GM18517 (cell line): ENCODE results near the gene ATXN1.
A peak's percentile ranks its signal among the peaks of the same experiment; 100 is the strongest.

ENCODE experiments used
- ATAC-seq: cut with Tn5 transposase; IDR thresholded peaks from one replicate; pipeline ENCODE4 v1.9.1; 2021; ENCODE audit warnings: mild to moderate bottlenecking, moderate library complexity; ENCODE audit not compliant: unreplicated experiment

Gene ATXN1

GRCh38 chr6:16331384-16332174 lies 429.7 kb downstream of the ATXN1 start:
- ATAC-seq, result peak; percentile 49

- no peak for ATAC-seq
Observed at GRCh38 chr6:16329233-16329632, 432.0 kb downstream of the ATXN1 start.

- ATAC-seq, result no peak
Observed at GRCh38 chr6:16327777-16328325, 433.4 kb downstream of the ATXN1 start.

- no peak for ATAC-seq
Observed at GRCh38 chr6:16326971-16327776, 434.1 kb downstream of the ATXN1 start.

- no peak for ATAC-seq
Observed at GRCh38 chr6:16326531-16326930, 434.7 kb downstream of the ATXN1 start.

- ATAC-seq, result no peak
Observed at GRCh38 chr6:16324606-16325225, 436.5 kb downstream of the ATXN1 start.

- ATAC-seq, result no peak
Observed at GRCh38 chr6:16324184-16324583, 437.1 kb downstream of the ATXN1 start.

GRCh38 chr6:16322666-16323312 lies 438.5 kb downstream of the ATXN1 start:
- peak; percentile 91 for ATAC-seq

- ATAC-seq, result no peak
Observed at GRCh38 chr6:16321826-16322225, 439.4 kb downstream of the ATXN1 start.

- ATAC-seq, result no peak
Observed at GRCh38 chr6:16321341-16321710, 439.9 kb downstream of the ATXN1 start.

- no peak for ATAC-seq
Observed at GRCh38 chr6:16320533-16321340, 440.5 kb downstream of the ATXN1 start.

GRCh38 chr6:16319813-16320532 lies 441.3 kb downstream of the ATXN1 start:
- peak; percentile 54 for ATAC-seq

- no peak for ATAC-seq
Observed at GRCh38 chr6:16318953-16319720, 442.1 kb downstream of the ATXN1 start.

- no peak for ATAC-seq
Observed at GRCh38 chr6:16318538-16318937, 442.7 kb downstream of the ATXN1 start.

- ATAC-seq, result no peak
Observed at GRCh38 chr6:16316741-16317251, 444.5 kb downstream of the ATXN1 start.

- no peak for ATAC-seq
Observed at GRCh38 chr6:16314296-16314695, 447.0 kb downstream of the ATXN1 start.

GRCh38 chr6:16313732-16314131 lies 447.5 kb downstream of the ATXN1 start:
- ATAC-seq, result no peak

GRCh38 chr6:16311763-16312162 lies 449.5 kb downstream of the ATXN1 start:
- no peak for ATAC-seq
